ENCODE data around the gene DLG5. TPM values are rescaled to one million over a fixed set of nuclear protein-coding genes. Genes with fewer than 3 reads are reported as not detected.

The DLG5 gene
- total and polyA plus RNA-seq, 4 donors, result 6.6 to 33.2 (median 15.8) TPM

DNA sequence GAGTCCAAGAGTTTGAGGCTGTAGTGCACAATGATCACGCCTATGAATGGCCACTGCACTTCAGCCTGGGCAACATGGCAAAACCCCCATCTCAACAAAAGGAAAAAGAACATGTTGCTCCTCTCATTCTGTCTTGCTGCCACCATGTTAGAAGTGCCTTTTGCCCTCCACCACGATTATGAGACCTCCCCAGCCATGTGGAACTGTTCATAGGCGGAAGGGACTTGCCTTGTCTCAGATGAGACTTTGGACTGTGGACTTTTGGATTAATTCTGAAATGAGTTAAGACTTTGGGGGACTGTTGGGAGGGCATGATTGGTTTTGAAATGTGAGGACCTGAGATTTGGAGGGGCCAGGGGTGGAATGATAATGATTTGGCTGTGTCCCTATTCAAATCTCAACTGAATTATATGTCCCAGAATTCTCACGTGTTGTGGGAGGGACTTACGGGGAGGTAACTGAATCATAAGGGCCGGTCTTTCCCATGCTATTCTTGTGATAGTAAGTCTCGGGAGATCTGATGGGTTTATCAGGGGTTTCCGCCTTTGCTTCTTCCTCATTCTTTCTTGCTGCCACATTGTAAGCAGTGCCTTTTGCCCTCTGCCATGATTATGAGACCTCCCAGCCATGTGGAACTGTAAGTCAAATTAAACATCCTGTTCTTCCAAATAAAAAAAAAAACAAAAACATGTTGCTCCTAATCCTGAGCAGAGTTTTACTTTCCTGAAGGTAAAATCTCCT lies 22.3 kb downstream of the DLG5 start:
- Histone ChIP-seq H3K27me3 (ENCODE audit: control insufficient read depth in 3 of 3, insufficient read depth in 3 of 3, low read length in 2 of 3) (no peaks in the 10 kb centered on the region), H3K36me3 (ENCODE audit: control insufficient read depth in 4 of 4, insufficient read depth in 4 of 4, low read length in 4 of 4) (no peaks in the 10 kb centered on the region), H3K9ac (ENCODE audit: insufficient read depth in 1 of 2, low read length in 2 of 2) (no peak overlapping the region), H3K9me3 (ENCODE audit: control insufficient read depth in 4 of 4, insufficient read depth in 3 of 4, low read length in 3 of 4) (no peaks in the 10 kb centered on the region), H3K27ac (ENCODE audit: low read depth in 1 of 2, low read length in 1 of 2) (no peak overlapping the region), H3K4me1 (ENCODE audit: control insufficient read depth in 5 of 5, insufficient read depth in 5 of 5, low read length in 5 of 5) (peaks cover 0 to 19% (median 5%) of the 10 kb centered on the region in 5 donors), H3K4me3 (no peak overlapping the region)
- TF ChIP-seq, protein P1, sequence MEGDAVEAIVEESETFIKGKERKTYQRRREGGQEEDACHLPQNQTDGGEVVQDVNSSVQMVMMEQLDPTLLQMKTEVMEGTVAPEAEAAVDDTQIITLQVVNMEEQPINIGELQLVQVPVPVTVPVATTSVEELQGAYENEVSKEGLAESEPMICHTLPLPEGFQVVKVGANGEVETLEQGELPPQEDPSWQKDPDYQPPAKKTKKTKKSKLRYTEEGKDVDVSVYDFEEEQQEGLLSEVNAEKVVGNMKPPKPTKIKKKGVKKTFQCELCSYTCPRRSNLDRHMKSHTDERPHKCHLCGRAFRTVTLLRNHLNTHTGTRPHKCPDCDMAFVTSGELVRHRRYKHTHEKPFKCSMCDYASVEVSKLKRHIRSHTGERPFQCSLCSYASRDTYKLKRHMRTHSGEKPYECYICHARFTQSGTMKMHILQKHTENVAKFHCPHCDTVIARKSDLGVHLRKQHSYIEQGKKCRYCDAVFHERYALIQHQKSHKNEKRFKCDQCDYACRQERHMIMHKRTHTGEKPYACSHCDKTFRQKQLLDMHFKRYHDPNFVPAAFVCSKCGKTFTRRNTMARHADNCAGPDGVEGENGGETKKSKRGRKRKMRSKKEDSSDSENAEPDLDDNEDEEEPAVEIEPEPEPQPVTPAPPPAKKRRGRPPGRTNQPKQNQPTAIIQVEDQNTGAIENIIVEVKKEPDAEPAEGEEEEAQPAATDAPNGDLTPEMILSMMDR (IDR thresholded peaks at IDR 0.05; ENCODE audit: control extremely low read depth, extremely low read depth), result no peak
- ATAC-seq (ENCODE audit: insufficient read depth, low FRiP score) (no peak), DNase-seq (no peak)
- WGBS, 2 donors, result 88 to 89% methylated on average over 8 of the region's 8 CpGs

DNA sequence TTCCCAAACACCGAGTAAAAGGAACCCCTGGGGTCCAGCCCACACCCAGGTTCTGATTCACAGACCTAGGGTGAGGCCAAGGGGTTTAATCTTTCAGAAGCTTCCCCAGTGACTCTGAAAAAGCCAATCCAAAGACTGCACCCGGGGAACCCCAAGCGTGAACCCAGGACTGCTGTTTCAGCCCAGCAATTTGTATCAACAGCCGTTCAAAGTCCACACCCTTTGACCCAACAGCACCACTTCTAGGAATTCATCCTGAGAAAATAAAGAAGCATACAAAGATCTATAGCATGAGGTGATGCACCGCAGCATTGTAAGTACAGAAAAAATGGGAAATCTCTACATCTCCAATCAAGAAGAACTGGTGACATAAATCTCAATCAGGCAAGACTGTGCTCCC lies 24.4 kb downstream of the DLG5 start:
- no peak overlapping the region for H3K27ac ChIP-seq (ENCODE audit: low read depth in 1 of 2, low read length in 1 of 2)
- DNase-seq, result no peak
- peaks cover 0 to 27% (median 8%) of the 10 kb centered on the region in 5 donors for H3K4me1 ChIP-seq (ENCODE audit: control insufficient read depth in 5 of 5, insufficient read depth in 5 of 5, low read length in 5 of 5)
- H3K36me3 ChIP-seq (ENCODE audit: control insufficient read depth in 4 of 4, insufficient read depth in 4 of 4, low read length in 4 of 4), result no peaks in the 10 kb centered on the region
- H3K4me3 ChIP-seq, result no peak overlapping the region
- WGBS, 2 donors, result 94 to 99% methylated on average over 5 of the region's 5 CpGs
- TF ChIP-seq, protein P1 (IDR thresholded peaks at IDR 0.05; ENCODE audit: control extremely low read depth, extremely low read depth), result no peak
- H3K9ac ChIP-seq (ENCODE audit: insufficient read depth in 1 of 2, low read length in 2 of 2), result no peak overlapping the region
- no peak for ATAC-seq (ENCODE audit: insufficient read depth, low FRiP score)
- no peaks in the 10 kb centered on the region for H3K9me3 ChIP-seq (ENCODE audit: control insufficient read depth in 4 of 4, insufficient read depth in 3 of 4, low read length in 3 of 4)
- no peaks in the 10 kb centered on the region for H3K27me3 ChIP-seq (ENCODE audit: control insufficient read depth in 3 of 3, insufficient read depth in 3 of 3, low read length in 2 of 3)

DNA sequence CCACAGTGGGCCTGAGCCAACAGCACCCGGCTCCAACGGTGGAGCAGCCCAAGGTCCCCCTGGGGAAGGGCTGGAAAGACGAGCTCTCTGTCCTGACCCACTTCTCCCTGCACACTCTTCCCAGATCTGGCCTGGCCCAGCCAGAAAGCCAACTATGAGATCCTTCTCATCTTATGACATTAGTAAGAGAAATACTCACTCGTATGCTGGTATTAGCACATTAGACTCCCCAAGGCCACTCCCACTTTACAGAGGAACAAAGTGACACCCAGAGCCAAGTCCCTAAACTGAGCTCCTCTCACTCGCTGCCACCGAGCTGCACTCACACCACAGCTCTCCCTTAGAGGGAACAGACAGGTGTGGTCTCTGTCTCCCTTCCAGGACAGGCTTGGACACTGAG lies 24.8 kb downstream of the DLG5 start:
- DNase-seq (no peak), ATAC-seq (ENCODE audit: insufficient read depth, low FRiP score) (no peak)
- no peak overlapping the region for H3K4me3 ChIP-seq
- no peak overlapping the region for H3K27ac ChIP-seq (ENCODE audit: low read depth in 1 of 2, low read length in 1 of 2)
- no peaks in the 10 kb centered on the region for H3K9me3 ChIP-seq (ENCODE audit: control insufficient read depth in 4 of 4, insufficient read depth in 3 of 4, low read length in 3 of 4)
- TF ChIP-seq, protein P1 (IDR thresholded peaks at IDR 0.05; ENCODE audit: control extremely low read depth, extremely low read depth), result no peak
- no peak overlapping the region for H3K9ac ChIP-seq (ENCODE audit: insufficient read depth in 1 of 2, low read length in 2 of 2)
- no peaks in the 10 kb centered on the region for H3K36me3 ChIP-seq (ENCODE audit: control insufficient read depth in 4 of 4, insufficient read depth in 4 of 4, low read length in 4 of 4)
- 84 to 87% methylated on average over 6 of the region's 6 CpGs for WGBS, 2 donors
- H3K4me1 ChIP-seq (ENCODE audit: control insufficient read depth in 5 of 5, insufficient read depth in 5 of 5, low read length in 5 of 5), result peaks cover 0 to 27% (median 8%) of the 10 kb centered on the region in 5 donors
- H3K27me3 ChIP-seq (ENCODE audit: control insufficient read depth in 3 of 3, insufficient read depth in 3 of 3, low read length in 2 of 3), result no peaks in the 10 kb centered on the region
